Brain microvascular endothelial cell (primary cell): Measurements from ENCODE around the gene ANP32B.

Experiments used
- DNase-seq: peaks from one replicate; pipeline ENCODE4 v3.0.0-alpha.2; 2020
- H3K27ac ChIP-seq: fragments of 250-450 bp; sonication (Bioruptor Pico); 2 replicates; pipeline ENCODE4 v1.5.1; 2020; ENCODE audit warnings: mild to moderate bottlenecking, moderate library complexity
- H3K27me3 ChIP-seq: fragments of 250-450 bp; sonication (Bioruptor Pico); replicated peaks from 2 replicates; pipeline ENCODE4 v1.5.1; 2020; ENCODE audit warnings: mild to moderate bottlenecking
- H3K36me3 ChIP-seq: fragments of 250-450 bp; sonication (Bioruptor Pico); replicated peaks from 2 replicates; pipeline ENCODE4 v1.5.1; 2020; ENCODE audit warnings: mild to moderate bottlenecking
- H3K4me3 ChIP-seq: 2 replicates; pipeline ENCODE4 v1.5.1; 2011; ENCODE audit warnings: low read depth, mild to moderate bottlenecking, control low read depth, low read length, moderate library complexity
- in situ Hi-C: cut with HindIII; loops from 2 replicates; pipeline ENCODE4 v1.10.0; 2017; ENCODE audit warnings: low sequenced_read_pairs, low pct_ligation_motif_present
- TF ChIP-seq, protein P1 (sequence below): IDR thresholded peaks from 2 replicates; pipeline ENCODE4 v1.5.1; 2011; ENCODE audit warnings: low read depth, mild to moderate bottlenecking, moderate library complexity, low read length, control low read depth, inconsistent platforms; ENCODE audit errors: missing control alignments

The ANP32B gene

DNA sequence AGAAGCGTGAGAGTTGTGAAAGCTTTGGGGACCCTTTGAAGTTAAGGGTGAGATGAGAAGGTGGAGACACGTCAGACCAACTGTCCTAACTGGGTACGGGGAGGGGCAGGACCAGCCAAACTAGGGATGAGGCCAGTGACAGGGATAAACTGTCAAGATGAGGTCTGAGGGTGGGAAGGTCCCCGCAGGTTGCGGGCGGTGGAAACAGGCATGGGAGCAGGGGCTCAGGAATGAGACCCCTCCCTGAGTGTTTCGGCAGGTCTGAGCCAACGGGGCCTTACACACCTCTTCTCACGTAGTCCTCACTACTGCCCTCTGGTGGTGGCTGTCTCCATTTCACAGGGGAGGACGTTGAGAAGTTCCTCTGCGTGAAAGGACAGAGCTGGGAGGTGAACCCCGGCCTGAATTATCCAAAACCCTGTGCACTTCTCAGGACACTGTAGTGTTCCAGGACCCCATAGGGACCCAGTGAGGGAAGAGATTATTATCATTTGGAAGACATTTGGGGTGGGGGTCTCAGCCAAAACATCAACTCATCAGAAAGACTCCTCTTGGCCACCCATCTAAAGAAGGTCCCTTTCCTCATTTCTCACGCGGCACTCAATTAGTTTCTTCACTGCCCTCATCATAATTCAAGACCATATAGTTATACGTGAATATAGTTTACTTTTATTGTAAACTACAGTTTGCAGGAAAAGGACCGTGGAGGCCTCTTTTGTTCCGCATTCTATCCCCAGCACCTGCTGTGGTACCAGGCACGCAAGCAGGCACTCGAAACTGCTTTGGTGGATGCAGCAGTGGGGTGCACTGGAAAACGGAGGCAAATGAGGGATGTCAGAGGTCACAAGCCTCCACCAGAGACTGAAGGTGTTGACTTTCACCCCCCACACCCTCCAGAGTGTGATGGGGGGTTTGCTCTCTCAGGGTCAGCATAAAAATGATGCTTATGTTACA lies 51.7 kb downstream of the ANP32B start:
- TF ChIP-seq, protein P1, sequence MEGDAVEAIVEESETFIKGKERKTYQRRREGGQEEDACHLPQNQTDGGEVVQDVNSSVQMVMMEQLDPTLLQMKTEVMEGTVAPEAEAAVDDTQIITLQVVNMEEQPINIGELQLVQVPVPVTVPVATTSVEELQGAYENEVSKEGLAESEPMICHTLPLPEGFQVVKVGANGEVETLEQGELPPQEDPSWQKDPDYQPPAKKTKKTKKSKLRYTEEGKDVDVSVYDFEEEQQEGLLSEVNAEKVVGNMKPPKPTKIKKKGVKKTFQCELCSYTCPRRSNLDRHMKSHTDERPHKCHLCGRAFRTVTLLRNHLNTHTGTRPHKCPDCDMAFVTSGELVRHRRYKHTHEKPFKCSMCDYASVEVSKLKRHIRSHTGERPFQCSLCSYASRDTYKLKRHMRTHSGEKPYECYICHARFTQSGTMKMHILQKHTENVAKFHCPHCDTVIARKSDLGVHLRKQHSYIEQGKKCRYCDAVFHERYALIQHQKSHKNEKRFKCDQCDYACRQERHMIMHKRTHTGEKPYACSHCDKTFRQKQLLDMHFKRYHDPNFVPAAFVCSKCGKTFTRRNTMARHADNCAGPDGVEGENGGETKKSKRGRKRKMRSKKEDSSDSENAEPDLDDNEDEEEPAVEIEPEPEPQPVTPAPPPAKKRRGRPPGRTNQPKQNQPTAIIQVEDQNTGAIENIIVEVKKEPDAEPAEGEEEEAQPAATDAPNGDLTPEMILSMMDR, result peak; percentile 90
- H3K36me3 ChIP-seq, result no peaks in the 10 kb centered on the region
- peak; percentile 72 for DNase-seq
- H3K4me3 ChIP-seq, result no peak overlapping the region
- no peaks in the 10 kb centered on the region for H3K27me3 ChIP-seq
- peak overlapping the region; percentile 92 for H3K27ac ChIP-seq
- in situ Hi-C loops, result no loop called here

DNA sequence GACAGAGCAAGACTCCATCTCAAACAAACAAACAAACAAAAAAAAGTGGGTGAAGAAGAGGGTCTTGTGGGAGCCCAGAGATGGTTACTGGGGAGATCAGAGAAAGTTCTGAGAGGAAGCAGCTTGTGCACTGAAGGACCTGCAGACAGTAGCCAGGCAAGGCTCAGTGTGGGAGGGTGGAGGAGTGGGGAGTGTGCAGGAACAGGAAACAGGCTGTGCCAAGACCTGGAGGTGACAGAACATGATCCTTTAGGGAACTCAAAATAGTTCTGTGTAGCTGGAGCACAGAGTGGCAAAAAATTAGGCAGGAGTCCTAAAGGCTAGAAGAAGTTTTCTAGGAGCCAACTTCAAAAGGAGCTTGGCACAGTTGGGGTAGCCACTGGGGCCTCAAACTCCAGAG lies 54.2 kb downstream of the ANP32B start:
- TF ChIP-seq, protein P1, result no peak
- H3K27ac ChIP-seq, result no peak overlapping the region
- H3K4me3 ChIP-seq, result no peak overlapping the region
- H3K36me3 ChIP-seq, result no peaks in the 10 kb centered on the region
- DNase-seq, result no peak
- H3K27me3 ChIP-seq, result no peaks in the 10 kb centered on the region
- in situ Hi-C loops, result no loop called here

DNA sequence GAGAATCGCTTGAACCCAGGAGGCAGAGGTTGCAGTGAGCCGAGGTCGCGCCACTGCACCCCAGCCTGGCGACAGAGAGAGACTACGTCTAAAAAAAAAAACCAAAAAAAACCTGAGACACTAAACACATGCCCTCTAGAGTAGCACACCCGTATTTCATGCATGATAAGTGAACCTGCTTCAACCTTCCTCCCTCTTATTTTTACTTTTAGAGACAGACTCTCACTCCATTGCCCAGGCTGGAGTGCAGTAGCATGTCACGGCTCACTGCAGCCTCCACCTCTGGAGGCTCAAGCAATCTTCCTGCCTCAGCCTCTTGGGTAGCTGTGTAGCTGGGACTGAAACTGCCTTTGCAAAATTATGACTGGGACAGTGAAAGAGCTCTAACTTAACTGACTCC lies 55.8 kb downstream of the ANP32B start:
- Histone ChIP-seq H3K27me3 (no peaks in the 10 kb centered on the region), H3K36me3 (no peaks in the 10 kb centered on the region), H3K27ac (no peak overlapping the region), H3K4me3 (no peak overlapping the region)
- no peak for DNase-seq
- in situ Hi-C loops, result no loop called here
- TF ChIP-seq, protein P1, result no peak

DNA sequence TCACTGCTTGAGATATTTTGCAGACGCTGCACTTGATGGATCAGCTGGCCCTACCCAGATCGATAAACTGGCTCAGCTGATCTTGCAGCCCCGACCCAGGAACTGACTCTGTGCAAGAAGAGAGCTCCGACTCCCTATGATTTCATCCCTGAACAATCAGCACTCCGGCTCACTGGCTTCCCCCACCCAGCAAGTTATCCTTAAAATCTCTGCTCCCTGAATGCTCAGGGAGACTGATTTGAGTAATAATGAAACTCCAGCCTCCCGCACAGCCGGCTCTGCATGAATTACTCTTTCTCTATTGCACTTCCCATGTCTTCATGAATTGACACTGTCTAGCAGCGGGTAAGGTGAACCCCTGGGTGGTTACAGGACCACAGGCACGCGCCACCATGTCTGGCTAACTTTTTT lies 56.5 kb downstream of the ANP32B start:
- in situ Hi-C loops, result no loop called here
- no peak for DNase-seq
- TF ChIP-seq, protein P1, result no peak

DNA sequence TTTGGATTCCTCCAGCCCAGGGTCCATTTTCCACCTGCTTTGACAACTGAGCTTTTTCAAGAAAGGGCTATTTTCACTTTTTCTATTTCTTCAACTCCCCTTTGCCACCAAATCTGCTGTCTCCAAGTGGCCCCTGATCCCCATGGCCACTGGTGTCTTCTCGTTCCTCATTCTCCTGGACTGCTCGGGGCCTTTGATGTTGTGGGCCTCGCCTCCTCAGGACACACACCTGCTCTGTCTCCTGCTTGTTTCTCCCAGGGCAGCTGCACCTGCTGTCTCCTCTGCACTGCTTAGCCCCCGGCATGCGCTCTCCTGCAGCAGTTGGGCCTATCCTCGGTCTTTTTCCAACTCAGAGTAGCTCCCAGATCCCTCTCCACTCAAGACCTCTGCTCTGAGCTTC lies 57.1 kb downstream of the ANP32B start:
- Histone ChIP-seq H3K36me3 (no peaks in the 10 kb centered on the region), H3K27ac (no peak overlapping the region), H3K4me3 (no peak overlapping the region), H3K27me3 (no peaks in the 10 kb centered on the region)
- TF ChIP-seq, protein P1, result no peak
- in situ Hi-C loops, result no loop called here
- no peak for DNase-seq

More for the DNA sequence above, 56.5 kb downstream of the ANP32B start:
- no peak overlapping the region for H3K4me3 ChIP-seq
- H3K27ac ChIP-seq, result no peak overlapping the region
- H3K36me3 ChIP-seq, result no peaks in the 10 kb centered on the region
- no peaks in the 10 kb centered on the region for H3K27me3 ChIP-seq
